ENCODE measurements around the gene HELZ2.

Gene HELZ2

DNA sequence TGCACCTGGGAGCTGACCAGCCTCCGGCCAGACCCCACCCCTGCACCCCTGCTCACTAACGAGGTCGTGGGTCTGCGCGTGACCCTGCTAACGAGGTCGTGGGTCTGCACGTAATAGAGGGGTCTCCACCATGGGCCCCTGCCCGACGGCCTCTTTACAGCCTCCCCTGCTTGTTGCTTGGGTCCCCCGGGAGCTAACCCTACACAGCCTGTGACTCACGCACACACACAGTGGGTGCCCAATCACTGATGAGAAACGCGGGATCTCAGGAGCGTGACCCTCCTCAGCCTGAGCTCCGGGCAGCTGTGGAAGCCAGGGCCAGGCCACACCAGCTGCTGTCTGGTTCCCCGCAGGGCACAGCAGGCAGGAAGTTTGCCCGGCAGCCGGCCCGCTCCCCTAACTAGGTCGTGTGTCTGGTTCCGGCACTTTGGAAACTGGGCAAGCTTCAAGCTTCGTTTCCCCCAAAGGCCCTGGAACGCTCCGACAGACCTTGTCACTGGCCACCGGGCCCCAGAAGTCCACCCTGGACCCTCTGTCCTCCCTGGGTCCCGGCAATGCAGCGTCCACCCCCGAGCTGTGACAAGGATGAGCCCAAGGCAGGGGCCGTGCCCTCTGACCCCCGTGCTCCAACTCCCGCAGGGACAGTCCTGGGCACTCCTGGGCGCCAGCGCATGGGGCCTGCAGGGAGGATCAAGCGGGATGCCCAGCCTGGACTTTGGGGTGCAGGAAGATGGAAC is 37.6 kb downstream of the HELZ2 start:
- DNase-seq, result no peak

DNA sequence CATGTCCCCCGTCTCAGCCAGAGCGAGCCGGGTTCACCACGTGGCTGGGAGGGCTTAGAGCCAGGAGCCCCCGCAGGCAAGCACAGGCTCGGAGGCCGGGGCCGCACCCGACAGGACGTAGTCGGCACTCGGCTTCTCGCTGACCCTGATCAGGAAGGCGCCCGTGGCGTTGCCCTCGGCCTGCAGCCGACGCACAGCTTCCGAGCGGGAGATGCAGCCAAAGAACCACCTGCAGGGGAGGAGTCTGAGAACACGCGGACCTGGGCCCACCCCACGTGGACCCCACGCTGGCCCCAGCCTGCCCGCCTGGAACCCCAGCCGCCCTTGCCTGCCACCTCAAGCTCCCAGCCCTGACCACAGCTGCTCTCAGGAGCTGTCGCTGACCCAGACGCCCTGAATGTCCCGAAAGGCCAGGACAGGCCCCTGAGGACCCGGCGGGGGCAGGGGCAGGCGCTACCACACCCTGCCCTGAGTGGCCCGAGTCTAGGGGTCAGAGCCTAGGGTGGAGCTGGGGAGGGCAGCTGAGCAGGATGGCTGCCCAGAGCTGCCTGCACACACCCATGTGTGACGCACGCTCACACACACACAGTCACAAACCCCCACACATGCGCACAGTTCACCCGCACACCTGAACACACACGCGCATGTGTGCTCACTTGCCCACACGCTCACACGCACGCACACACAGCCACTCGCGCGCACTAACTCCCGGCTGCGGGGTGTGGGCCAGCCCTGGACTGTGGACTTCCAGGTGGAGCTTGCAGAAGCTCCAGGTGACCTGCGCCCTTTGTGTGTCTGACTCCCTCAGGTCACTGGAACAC is 39.0 kb downstream of the HELZ2 start:
- DNase-seq, result no peak

DNA sequence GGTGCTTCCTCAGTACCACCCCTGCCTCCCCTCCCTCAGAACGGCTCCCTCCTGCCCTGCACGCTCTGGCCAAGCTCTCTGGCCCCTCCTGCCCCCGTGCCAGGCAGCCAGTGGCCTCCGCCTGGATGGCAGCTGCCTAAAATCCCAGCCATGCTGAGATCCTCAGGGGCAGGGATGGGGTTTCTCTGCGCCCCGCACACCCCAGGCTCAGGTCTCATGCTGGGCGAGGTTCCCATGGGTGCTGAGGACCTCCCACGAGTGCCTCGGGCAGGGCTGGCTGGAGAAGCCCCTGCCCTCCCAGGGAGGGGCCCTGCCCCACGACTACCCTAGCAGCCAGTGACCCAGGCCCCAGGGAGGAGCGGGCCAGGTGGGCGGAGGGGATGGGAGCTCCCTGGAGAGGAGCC is 39.6 kb downstream of the HELZ2 start:
- DNase-seq, result no peak

DNA sequence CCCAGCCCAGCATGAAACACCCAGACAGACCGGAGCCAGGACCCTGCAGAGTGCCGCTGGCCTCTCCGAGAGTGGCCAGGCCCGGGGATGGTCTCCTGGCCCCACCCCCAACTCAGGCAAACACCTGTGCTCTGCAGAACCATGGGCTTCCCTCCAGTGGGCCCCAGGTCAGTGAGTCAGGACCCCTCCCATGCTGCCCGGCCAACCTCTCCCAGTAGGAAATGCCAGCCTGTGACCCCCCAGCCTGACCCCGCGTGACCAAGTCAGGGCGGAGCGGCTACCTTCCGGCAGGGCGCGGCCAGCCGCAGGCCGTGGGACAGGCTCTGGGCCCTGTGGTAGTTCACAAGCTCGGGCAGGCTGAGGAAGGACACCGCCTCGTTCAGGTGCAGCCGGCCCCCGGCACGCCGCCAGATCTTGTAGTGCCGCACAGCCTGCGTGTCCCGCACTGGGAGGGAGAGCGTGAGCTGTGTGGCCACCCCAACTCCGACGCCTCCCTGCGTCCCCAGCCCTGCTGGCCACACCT is 40.1 kb downstream of the HELZ2 start:
- no peak for DNase-seq

DNA sequence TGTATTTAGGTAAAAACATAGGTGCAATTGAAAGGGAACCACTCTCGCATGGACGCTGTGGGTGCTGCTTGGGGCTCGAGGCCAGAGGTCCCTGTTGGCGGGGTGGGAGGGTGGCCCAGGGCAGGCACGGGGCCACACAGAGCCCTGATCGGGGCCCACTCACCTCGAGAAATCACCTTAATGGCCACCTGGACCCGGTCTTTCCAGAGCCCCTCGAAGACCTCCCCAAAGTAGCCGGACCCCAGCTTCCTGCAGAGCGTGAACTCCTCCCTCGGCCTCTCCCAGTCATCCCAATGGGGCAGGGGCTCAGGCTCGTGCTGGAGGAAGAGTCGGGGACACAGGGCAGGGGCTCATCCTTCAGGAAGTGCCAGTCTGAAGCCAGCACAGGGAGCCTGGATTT is 40.7 kb downstream of the HELZ2 start:
- no peak for DNase-seq

DNA sequence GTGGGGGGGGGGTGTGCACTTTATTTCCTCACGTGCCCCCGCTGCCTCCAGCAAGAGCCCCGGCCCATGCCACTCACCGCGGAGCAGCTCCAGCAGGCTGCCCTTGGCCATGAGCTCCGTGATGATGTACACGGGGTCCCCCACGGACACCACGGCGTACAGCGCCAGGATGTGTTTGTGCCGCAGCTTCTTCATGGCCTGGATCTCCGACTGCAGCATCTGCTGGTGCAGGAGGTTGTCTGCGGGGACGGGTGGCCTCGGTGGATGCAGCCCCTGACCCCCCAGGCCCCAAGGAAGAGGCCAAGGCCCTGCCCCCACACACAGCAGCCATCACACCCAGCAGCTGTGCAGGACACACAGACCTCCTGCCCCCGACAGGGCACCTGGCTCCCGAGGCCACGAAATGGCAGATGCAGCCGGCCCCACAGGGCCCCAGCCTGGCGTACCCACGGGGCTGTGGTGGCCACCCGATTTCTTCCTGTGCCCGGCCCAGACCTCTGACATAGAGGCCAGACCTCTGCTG is 41.5 kb downstream of the HELZ2 start:
- DNase-seq, result no peak

DNA sequence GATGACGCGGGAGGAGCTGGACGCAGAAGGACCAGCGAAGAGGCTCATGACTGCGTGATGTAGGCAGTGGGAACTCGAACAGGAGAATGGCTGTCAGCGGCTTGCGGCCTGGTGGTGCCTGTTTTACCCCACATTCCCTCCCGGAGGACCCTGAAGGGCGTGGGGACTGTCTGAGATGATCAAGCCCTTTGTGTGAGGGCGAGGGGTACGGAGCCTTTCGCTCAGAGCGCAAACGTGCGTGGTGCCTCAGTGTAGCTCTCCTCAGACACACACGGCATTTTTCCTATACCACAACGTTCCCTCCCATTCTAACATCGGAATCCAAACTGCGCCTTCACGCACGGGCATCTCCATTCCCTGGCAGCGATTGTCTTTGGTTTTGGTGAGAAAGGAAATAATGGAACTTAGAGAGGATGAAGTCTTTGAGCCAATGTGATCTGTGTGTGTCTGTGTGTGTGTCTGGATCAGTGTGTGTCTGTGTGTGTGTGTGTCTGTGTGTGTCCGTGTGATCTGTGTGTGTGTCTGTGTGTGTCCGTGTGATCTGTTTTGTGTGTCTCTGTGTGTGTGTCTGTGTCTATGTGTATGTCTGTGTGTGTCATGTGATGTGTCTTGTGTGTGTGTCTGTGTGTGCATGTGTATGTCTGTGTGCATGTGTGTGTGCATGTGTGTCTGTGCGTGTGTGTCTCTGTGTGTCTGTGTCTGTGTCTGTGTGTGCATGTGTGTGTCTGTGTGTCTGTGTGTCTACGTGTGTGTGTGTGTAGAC is 42.2 kb downstream of the HELZ2 start:
- no peak for DNase-seq

DNA sequence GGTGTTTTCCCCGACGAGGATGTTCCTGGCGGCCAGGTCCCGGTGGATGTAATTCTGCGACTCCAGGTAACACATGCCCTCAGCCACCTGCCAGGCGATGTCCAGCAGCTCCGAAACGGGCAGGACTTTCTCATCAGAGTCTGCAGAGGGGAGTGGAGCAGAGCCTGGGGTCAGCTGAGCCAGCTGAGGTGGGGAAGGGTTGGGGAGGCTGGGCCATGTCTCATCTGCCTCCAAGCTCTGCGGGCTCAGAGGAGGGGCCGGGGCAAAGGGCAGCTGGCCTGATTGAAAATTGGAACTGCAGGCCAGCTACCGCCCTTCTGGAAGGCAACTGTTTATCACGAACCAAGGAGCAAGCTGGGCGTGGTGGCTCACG is 43.3 kb downstream of the HELZ2 start:
- DNase-seq, result no peak

DNA sequence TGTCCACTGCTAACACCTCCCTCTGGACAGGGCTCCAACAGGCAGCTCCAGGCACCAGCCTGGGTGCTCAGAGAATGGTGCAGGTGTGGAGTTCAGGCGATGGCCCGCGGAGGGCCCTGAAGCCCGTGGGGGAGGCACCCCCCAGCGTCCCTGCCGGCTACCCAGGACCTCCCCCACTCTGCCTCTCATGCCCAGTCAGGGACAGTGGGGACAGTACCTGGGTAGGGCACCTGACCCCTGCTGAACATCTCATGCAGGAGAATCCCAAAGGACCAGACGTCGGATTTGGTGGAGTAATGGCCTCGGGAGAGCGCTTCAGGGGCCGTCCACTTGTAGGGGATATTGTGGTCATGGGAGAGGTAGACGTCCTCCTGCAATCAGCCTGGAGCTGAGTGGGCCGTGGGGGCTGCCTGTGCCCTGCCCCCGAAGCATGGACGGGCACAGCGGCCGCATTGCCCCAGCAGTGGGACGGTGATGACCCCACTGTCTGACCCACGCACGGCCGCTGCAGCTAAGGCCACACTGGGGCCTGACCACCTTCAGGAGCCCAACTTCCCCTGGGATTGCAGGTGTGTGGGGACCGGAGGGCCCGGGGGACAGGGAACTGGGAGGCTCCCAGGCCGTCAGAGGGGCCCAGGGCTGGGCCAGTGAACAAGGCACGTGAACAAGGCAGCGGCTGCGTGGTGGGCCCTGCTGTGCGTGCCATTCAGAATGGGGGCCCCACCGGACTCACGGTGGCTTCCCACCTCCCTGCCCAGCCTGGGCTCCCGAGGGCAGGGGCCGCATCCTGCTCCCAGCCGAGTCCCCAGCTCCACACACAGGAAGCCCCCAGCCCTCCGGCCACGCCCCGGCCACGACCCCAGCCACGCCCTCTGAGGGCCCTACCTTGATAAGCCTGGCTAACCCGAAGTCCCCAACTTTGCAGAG is 43.9 kb downstream of the HELZ2 start:
- DNase-seq, result no peak

DNA sequence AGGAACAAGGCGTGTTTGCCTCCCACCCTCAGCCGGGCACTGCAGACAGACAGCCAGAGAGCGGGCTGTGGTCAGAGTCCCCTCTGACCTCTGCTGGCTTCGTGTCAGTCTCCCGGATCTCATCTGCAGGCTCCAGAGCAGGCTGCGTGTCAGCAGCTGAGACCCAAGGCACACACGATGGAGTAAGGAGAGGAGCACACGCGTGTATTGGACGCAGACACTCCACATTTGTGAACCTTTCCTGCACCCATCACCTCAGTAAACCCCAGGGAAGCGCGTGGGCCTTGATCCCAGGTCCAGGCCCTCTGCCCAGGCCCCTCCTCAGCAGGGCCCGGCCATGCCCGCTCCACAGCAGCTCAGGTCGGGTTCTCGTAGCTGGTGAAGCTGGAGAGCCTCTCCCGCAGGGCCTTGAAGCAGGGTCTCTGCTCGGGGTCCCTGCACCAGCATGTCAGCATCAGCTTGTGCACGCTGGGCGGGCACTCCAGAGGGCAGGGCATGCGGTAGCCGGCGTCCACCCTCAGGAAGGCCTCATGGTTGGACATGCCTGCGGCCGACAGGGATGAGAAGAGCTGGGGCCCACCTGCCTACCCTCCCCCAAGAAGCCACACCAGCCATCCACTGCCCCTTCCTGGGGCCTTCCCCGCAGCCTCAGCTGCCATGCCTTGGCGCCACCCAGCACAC is 44.7 kb downstream of the HELZ2 start:
- no peak for DNase-seq

DNA sequence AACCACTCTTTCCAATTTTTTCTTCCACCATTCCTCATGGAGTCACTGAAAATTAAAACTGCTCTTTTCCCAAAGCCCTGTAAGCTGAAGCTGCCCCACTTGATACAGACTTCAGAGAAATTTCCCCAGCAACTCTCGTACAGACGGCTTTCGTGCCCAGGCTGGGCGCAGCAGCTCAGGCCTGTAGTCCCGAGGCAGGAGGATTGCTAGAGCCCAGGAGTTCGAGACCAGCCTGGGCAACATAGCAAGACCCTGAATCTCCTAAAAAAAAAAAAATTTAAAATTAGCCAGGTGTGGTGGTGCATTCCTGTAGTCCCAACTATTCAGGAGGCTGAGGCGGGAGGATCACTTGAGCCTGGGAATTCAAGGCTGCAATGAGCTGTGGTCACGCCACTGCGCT is 46.9 kb downstream of the HELZ2 start:
- DNase-seq, result no peak

DNA sequence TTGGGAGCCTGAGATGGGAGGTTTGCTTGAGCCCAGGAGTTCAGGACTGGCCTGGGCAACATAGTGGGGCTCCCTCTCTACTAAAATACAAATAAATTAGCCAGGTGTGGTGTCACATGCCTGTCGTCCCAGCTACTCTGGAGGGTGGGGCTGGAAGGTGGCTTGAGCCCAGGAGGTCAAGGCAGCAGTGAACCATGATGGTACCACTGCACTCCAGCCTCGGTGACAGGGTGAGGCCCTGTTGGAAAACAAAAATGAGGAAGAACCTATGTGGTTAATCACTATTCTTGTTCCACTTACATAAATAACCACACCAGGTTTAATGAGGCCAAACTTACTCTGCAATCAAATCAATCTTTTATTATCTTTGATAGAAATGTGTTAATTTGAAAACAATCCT is 48.1 kb downstream of the HELZ2 start:
- no peak for DNase-seq

DNA sequence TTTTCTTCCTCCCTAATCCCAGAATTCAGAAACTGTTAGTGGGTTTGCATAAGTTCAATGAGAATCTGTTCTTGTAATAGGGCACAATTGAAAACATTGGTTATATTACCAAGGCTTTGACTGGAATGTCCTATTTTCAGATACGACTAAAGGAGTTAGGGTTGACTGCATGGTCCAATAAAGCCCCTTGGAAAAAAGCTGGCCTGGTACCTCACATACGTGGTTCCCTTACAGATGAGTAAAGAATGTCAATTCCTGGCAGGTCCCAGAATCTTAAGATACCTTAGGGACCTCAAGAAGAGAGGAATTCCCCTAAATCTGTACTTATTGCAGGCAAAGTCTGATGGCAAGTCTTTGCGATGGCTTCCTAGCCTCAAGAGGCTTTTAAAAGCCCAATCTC is 48.9 kb downstream of the HELZ2 start:
- DNase-seq, result no peak

Measured in NCI-H1092 treated with DMSO at 0.1 percent for 48 hours (cell line).